ENCODE results near the gene TM9SF1.

TM9SF1 gene

GRCh38 chr14:24195186-24196070 lies at the start of gene TM9SF1:
Gene TM9SF1 (minus strand): TSS chr14:24195441. CDS start chr14:24195019, 422 bp downstream.
- DNase-seq = peak; percentile 89

- DNase-seq = peak; percentile 49
These were observed 48.1 kb upstream of the TM9SF1 start for GRCh38 chr14:24243336-24243836.

GRCh38 chr14:24241829-24242443 lies 46.7 kb upstream of the TM9SF1 start:
- DNase-seq = peak; percentile 93

GRCh38 chr14:24240110-24240918 lies 45.1 kb upstream of the TM9SF1 start:
- DNase-seq = no peak

GRCh38 chr14:24238527-24239037 lies 43.3 kb upstream of the TM9SF1 start:
- DNase-seq = no peak

- no peak for DNase-seq
These were observed 42.9 kb upstream of the TM9SF1 start for GRCh38 chr14:24238123-24238522.

- no peak for DNase-seq
These were observed 42.3 kb upstream of the TM9SF1 start for GRCh38 chr14:24237463-24237955.

- no peak for DNase-seq
These were observed 41.6 kb upstream of the TM9SF1 start for GRCh38 chr14:24236689-24237462.

GRCh38 chr14:24235804-24236688 lies 40.8 kb upstream of the TM9SF1 start:
- DNase-seq = no peak

- DNase-seq = no peak
These were observed 39.1 kb upstream of the TM9SF1 start for GRCh38 chr14:24234095-24235005.

- DNase-seq = peak; percentile 10
These were observed 38.3 kb upstream of the TM9SF1 start for GRCh38 chr14:24233538-24233866.

GRCh38 chr14:24232645-24233537 lies 37.6 kb upstream of the TM9SF1 start, which contains the start of gene GMPR2:
Gene GMPR2 (plus strand): TSS chr14:24232929. CDS start chr14:24233254, 325 bp downstream.
- DNase-seq = peak; percentile 78

GRCh38 chr14:24232121-24232644 lies 36.9 kb upstream of the TM9SF1 start, which contains the start of gene NEDD8:
Gene NEDD8 (minus strand): TSS chr14:24232367. CDS start chr14:24232267, 100 bp downstream.
- peak; percentile 84 for DNase-seq

GRCh38 chr14:24231263-24232120 lies 36.3 kb upstream of the TM9SF1 start:
- peak; percentile 13 for DNase-seq

GRCh38 chr14:24228902-24229301 lies 33.7 kb upstream of the TM9SF1 start:
- no peak for DNase-seq

GRCh38 chr14:24226473-24226872 lies 31.2 kb upstream of the TM9SF1 start:
- DNase-seq = no peak

- no peak for DNase-seq
These were observed 29.4 kb upstream of the TM9SF1 start for GRCh38 chr14:24224618-24225071.

All from NCI-H146 (cell line).